SK-N-SH treated with all-trans-retinoic acid at 6 μM for 48 hours (cell line): ENCODE measurements around the gene VWF.

Experiments used
- ATAC-seq: fragments of 200-7000 bp; cut with Tn5 transposase; 3 replicates; pipeline ENCODE4 v1.9.1; 2020; ENCODE audit warnings: mild to moderate bottlenecking, moderate library complexity
- ARNTL ChIP-seq: fragments of 450-650 bp; formaldehyde crosslinking; IDR thresholded peaks from 2 replicates; pipeline ENCODE4 v1.5.0; 2020; ENCODE audit warnings: low read depth, mild to moderate bottlenecking, moderate library complexity, borderline replicate concordance
- BACH2 ChIP-seq: fragments of 250-450 bp; sonication (Bioruptor Pico); IDR thresholded peaks from 2 replicates; pipeline ENCODE4 v1.9.0; 2021; ENCODE audit warnings: mild to moderate bottlenecking, borderline replicate concordance
- CSRNP3 ChIP-seq: fragments of 250-450 bp; sonication (Bioruptor Pico); IDR thresholded peaks from 2 replicates; pipeline ENCODE4 v1.5.1; 2021; ENCODE audit warnings: mild to moderate bottlenecking, moderate library complexity
- ESRRG ChIP-seq: fragments of 250-450 bp; sonication (Bioruptor Pico); IDR thresholded peaks from 2 replicates; pipeline ENCODE4 v1.6.1; 2021; ENCODE audit warnings: mild to moderate bottlenecking
- GLIS3 ChIP-seq: fragments of 250-450 bp; sonication (Bioruptor Pico); IDR thresholded peaks from 2 replicates; pipeline ENCODE4 v1.5.0; 2020; ENCODE audit warnings: mild to moderate bottlenecking, moderate library complexity
- ISL1 ChIP-seq: fragments of 250-450 bp; sonication (Bioruptor Pico); IDR thresholded peaks from 2 replicates; pipeline ENCODE4 v2.1.2; 2022; ENCODE audit warnings: mild to moderate bottlenecking, moderate library complexity
- OSR1 ChIP-seq: fragments of 250-450 bp; sonication (Bioruptor Pico); IDR thresholded peaks from 2 replicates; pipeline ENCODE4 v1.8.0; 2022; ENCODE audit warnings: moderate library complexity, mild to moderate bottlenecking, inconsistent platforms
- PPARA ChIP-seq: fragments of 250-450 bp; sonication (Bioruptor Pico); IDR thresholded peaks from 2 replicates; pipeline ENCODE4 v1.5.0; 2020; ENCODE audit warnings: mild to moderate bottlenecking, borderline replicate concordance
- RARB ChIP-seq: fragments of 250-450 bp; sonication (Bioruptor Pico); IDR thresholded peaks from 2 replicates; pipeline ENCODE4 v1.8.0; 2021; ENCODE audit warnings: mild to moderate bottlenecking, moderate library complexity
- SNAI2 ChIP-seq: fragments of 250-450 bp; sonication (Bioruptor Pico); IDR thresholded peaks from 2 replicates; pipeline ENCODE4 v1.5.0; 2020; ENCODE audit warnings: mild to moderate bottlenecking, moderate library complexity
- TCF4 ChIP-seq: fragments of 250-450 bp; sonication (Bioruptor Pico); IDR thresholded peaks from 2 replicates; pipeline ENCODE4 v1.8.0; 2021; ENCODE audit warnings: mild to moderate bottlenecking, moderate library complexity, borderline replicate concordance
- TOX ChIP-seq: fragments of 250-450 bp; sonication (Bioruptor Pico); IDR thresholded peaks from 2 replicates; pipeline ENCODE4 v1.8.0; 2021; ENCODE audit warnings: mild to moderate bottlenecking, moderate library complexity, borderline replicate concordance
- ZC3H10 ChIP-seq: fragments of 250-450 bp; sonication (Bioruptor Pico); IDR thresholded peaks from 2 replicates; pipeline ENCODE4 v1.5.1; 2021; ENCODE audit warnings: mild to moderate bottlenecking, moderate library complexity
- ZFP3 ChIP-seq: fragments of 250-450 bp; sonication (Bioruptor Pico); IDR thresholded peaks from 2 replicates; pipeline ENCODE4 v1.5.0; 2020; ENCODE audit warnings: mild to moderate bottlenecking, moderate library complexity
- ZFP30 ChIP-seq: fragments of 450-650 bp; formaldehyde crosslinking; IDR thresholded peaks from 2 replicates; pipeline ENCODE4 v1.5.0; 2022; ENCODE audit warnings: mild to moderate bottlenecking, moderate library complexity
- ZNF565 ChIP-seq: fragments of 450-650 bp; formaldehyde crosslinking; conservative IDR thresholded peaks from 2 replicates; pipeline ENCODE4 v1.5.0; 2020; ENCODE audit warnings: low read depth, mild to moderate bottlenecking, moderate library complexity
- ZNF70 ChIP-seq: fragments of 450-650 bp; formaldehyde crosslinking; IDR thresholded peaks from 2 replicates; pipeline ENCODE4 v1.5.0; 2020; ENCODE audit warnings: mild to moderate bottlenecking, moderate library complexity
- ZNF8 ChIP-seq: fragments of 450-650 bp; formaldehyde crosslinking; IDR thresholded peaks from 2 replicates; pipeline ENCODE4 v1.5.0; 2020; ENCODE audit warnings: mild to moderate bottlenecking, moderate library complexity
- TF ChIP-seq, protein P1 (sequence below): fragments of 250-450 bp; sonication (Bioruptor Pico); IDR thresholded peaks from 2 replicates; pipeline ENCODE4 v1.5.1; 2020; ENCODE audit warnings: low read depth, mild to moderate bottlenecking, moderate library complexity
- TF ChIP-seq, protein P2 (sequence below): fragments of 250-450 bp; sonication (Bioruptor Pico); IDR thresholded peaks from 2 replicates; pipeline ENCODE4 v1.5.0; 2020; ENCODE audit warnings: mild to moderate bottlenecking, moderate library complexity
- TF ChIP-seq, protein P3 (sequence below): fragments of 250-450 bp; sonication (Bioruptor Pico); IDR thresholded peaks from 2 replicates; pipeline ENCODE4 v1.8.0; 2021; ENCODE audit warnings: low read depth, mild to moderate bottlenecking, moderate library complexity, borderline replicate concordance
- TF ChIP-seq, protein P4 (sequence below): fragments of 250-450 bp; sonication (Bioruptor Pico); IDR thresholded peaks from 2 replicates; pipeline ENCODE4 v1.8.0; 2020; ENCODE audit warnings: mild to moderate bottlenecking, moderate library complexity, borderline replicate concordance

VWF gene

GRCh38 chr12:6099316-6099715 lies 25.2 kb downstream of the VWF start:
- TF ChIP-seq ZNF70 = no peak
- no peak for TF ChIP-seq GLIS3 (CRISPR knock-in tag)
- ATAC-seq = no peak

GRCh38 chr12:6097411-6097810 lies 27.1 kb downstream of the VWF start:
- no peak for TF ChIP-seq ARNTL (CRISPR knock-in tag)
- TF ChIP-seq RARB (CRISPR knock-in tag) = no peak
- no peak for TF ChIP-seq PPARA (CRISPR knock-in tag)
- TF ChIP-seq, protein P1, sequence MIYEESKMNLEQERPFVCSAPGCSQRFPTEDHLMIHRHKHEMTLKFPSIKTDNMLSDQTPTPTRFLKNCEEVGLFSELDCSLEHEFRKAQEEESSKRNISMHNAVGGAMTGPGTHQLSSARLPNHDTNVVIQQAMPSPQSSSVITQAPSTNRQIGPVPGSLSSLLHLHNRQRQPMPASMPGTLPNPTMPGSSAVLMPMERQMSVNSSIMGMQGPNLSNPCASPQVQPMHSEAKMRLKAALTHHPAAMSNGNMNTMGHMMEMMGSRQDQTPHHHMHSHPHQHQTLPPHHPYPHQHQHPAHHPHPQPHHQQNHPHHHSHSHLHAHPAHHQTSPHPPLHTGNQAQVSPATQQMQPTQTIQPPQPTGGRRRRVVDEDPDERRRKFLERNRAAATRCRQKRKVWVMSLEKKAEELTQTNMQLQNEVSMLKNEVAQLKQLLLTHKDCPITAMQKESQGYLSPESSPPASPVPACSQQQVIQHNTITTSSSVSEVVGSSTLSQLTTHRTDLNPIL (CRISPR knock-in tag) = no peak
- no peak for TF ChIP-seq ZFP3 (CRISPR knock-in tag)
- TF ChIP-seq ZC3H10 (CRISPR knock-in tag) = no peak
- TF ChIP-seq ESRRG = no peak
- TF ChIP-seq ZNF8 (CRISPR knock-in tag) = no peak
- TF ChIP-seq ISL1 (CRISPR knock-in tag) = no peak
- TF ChIP-seq GLIS3 (CRISPR knock-in tag) = no peak
- no peak for TF ChIP-seq ZFP30 (CRISPR knock-in tag)
- TF ChIP-seq, protein P2, sequence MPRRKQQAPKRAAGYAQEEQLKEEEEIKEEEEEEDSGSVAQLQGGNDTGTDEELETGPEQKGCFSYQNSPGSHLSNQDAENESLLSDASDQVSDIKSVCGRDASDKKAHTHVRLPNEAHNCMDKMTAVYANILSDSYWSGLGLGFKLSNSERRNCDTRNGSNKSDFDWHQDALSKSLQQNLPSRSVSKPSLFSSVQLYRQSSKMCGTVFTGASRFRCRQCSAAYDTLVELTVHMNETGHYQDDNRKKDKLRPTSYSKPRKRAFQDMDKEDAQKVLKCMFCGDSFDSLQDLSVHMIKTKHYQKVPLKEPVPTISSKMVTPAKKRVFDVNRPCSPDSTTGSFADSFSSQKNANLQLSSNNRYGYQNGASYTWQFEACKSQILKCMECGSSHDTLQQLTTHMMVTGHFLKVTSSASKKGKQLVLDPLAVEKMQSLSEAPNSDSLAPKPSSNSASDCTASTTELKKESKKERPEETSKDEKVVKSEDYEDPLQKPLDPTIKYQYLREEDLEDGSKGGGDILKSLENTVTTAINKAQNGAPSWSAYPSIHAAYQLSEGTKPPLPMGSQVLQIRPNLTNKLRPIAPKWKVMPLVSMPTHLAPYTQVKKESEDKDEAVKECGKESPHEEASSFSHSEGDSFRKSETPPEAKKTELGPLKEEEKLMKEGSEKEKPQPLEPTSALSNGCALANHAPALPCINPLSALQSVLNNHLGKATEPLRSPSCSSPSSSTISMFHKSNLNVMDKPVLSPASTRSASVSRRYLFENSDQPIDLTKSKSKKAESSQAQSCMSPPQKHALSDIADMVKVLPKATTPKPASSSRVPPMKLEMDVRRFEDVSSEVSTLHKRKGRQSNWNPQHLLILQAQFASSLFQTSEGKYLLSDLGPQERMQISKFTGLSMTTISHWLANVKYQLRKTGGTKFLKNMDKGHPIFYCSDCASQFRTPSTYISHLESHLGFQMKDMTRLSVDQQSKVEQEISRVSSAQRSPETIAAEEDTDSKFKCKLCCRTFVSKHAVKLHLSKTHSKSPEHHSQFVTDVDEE (CRISPR knock-in tag) = no peak
- no peak for TF ChIP-seq TCF4 (CRISPR knock-in tag)
- TF ChIP-seq, protein P3, sequence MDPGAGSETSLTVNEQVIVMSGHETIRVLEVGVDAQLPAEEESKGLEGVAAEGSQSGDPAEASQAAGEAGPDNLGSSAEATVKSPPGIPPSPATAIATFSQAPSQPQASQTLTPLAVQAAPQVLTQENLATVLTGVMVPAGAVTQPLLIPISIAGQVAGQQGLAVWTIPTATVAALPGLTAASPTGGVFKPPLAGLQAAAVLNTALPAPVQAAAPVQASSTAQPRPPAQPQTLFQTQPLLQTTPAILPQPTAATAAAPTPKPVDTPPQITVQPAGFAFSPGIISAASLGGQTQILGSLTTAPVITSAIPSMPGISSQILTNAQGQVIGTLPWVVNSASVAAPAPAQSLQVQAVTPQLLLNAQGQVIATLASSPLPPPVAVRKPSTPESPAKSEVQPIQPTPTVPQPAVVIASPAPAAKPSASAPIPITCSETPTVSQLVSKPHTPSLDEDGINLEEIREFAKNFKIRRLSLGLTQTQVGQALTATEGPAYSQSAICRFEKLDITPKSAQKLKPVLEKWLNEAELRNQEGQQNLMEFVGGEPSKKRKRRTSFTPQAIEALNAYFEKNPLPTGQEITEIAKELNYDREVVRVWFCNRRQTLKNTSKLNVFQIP = no peak
- TF ChIP-seq, protein P4, sequence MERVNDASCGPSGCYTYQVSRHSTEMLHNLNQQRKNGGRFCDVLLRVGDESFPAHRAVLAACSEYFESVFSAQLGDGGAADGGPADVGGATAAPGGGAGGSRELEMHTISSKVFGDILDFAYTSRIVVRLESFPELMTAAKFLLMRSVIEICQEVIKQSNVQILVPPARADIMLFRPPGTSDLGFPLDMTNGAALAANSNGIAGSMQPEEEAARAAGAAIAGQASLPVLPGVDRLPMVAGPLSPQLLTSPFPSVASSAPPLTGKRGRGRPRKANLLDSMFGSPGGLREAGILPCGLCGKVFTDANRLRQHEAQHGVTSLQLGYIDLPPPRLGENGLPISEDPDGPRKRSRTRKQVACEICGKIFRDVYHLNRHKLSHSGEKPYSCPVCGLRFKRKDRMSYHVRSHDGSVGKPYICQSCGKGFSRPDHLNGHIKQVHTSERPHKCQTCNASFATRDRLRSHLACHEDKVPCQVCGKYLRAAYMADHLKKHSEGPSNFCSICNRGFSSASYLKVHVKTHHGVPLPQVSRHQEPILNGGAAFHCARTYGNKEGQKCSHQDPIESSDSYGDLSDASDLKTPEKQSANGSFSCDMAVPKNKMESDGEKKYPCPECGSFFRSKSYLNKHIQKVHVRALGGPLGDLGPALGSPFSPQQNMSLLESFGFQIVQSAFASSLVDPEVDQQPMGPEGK (CRISPR knock-in tag) = no peak
- peak; percentile 13; the same call in 2 of the 3 replicates for ATAC-seq

DNA sequence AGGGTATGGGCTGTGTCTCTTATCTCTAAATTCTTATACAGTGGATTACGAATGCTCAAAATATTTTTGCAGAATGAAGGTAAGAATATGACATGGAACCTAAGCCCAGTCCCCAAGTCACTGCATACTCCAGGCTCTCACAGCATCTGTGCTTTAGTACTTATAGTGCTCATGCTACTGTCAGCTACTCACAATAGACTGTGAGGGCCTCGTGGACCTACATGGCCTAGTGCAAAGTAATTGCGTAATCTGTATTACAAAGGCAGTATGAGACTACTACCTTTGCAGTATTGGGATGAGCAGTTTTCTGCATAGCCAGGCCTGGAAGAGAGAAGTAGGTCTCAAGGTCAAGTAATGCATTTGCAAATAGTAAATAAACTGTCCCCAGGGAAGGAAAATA lies 27.9 kb downstream of the VWF start:
- no peak for TF ChIP-seq ZNF565 (CRISPR knock-in tag)
- no peak for TF ChIP-seq TCF4 (CRISPR knock-in tag)
- no peak for TF ChIP-seq SNAI2 (CRISPR knock-in tag)
- TF ChIP-seq BACH2 (CRISPR knock-in tag) = no peak
- TF ChIP-seq, protein P1 (CRISPR knock-in tag) = no peak
- no peak for TF ChIP-seq ISL1 (CRISPR knock-in tag)
- no peak for TF ChIP-seq TOX (CRISPR knock-in tag)
- TF ChIP-seq, protein P2 (CRISPR knock-in tag) = no peak
- no peak for TF ChIP-seq CSRNP3
- no peak for TF ChIP-seq ZC3H10 (CRISPR knock-in tag)
- no peak for TF ChIP-seq PPARA (CRISPR knock-in tag)
- no peak for TF ChIP-seq OSR1 (CRISPR knock-in tag)
- TF ChIP-seq, all 23 proteins: peak for 0

More for the DNA sequence above, 27.9 kb downstream of the VWF start:
- no peak for ATAC-seq
